ENCODE data around the gene TGFBR2.

- TF ChIP-seq CTCF (IDR thresholded peaks at IDR 0.05; ENCODE audit: insufficient read depth, low read length, poor library complexity, severe bottlenecking) (no peak), EZH2phosphoT487 (conservative IDR thresholded peaks at IDR 0.05; ENCODE audit: low read length) (no peak)
Observed at GRCh38 chr3:30614373-30614772, 8.0 kb downstream of the TGFBR2 start.

Data from SU-DHL-6 (cell line).